Aorta (tissue), 5 donors: Measurements from ENCODE around the gene SSBP1. TPM values are rescaled to one million over a fixed set of nuclear protein-coding genes. Genes with fewer than 3 reads are reported as not detected.
A peak's percentile ranks its signal among the peaks of the same experiment; 100 is the strongest.
"Not testable (repeated sequence)": the region's sequence is repeated elsewhere in the genome, so short reads cannot be mapped to it uniquely, and the experiment has no call there.

Source experiments
- ATAC-seq: fragments of 200-7000 bp; cut with Tn5 transposase; one replicate; pipeline ENCODE4 v1.9.1; 2022; ENCODE audit warnings: moderate library complexity; ENCODE audit not compliant: low FRiP score
- DNase-seq, 2 donors: peaks; one replicate each; pipeline ENCODE4 v3.0.0-alpha.2; 2020
- H3K27ac ChIP-seq, 2 donors: one replicate each; pipeline ENCODE4 v1.5.1; 2013; ENCODE audit warnings: low read length in 2 of 2, mild to moderate bottlenecking in 2 of 2, moderate library complexity in 2 of 2, control low read depth in 1 of 2, inconsistent platforms in 1 of 2, low read depth in 1 of 2
- H3K27me3 ChIP-seq, 2 donors: one replicate each; pipeline ENCODE4 v1.6.1; 2013; ENCODE audit warnings: control low read depth in 1 of 2, low read length in 1 of 2, mild to moderate bottlenecking in 1 of 2, moderate library complexity in 1 of 2; ENCODE audit not compliant: insufficient read depth in 2 of 2, control insufficient read depth in 1 of 2
- H3K36me3 ChIP-seq, 2 donors: one replicate each; pipeline ENCODE4 v1.6.1; 2013; ENCODE audit warnings: control low read depth in 1 of 2, low read length in 1 of 2, mild to moderate bottlenecking in 1 of 2; ENCODE audit not compliant: insufficient read depth in 2 of 2, control insufficient read depth in 1 of 2
- H3K4me1 ChIP-seq, 2 donors: one replicate each; pipeline ENCODE4 v1.6.1; 2013; ENCODE audit warnings: low read length in 2 of 2, control low read depth in 1 of 2, mild to moderate bottlenecking in 1 of 2, moderate library complexity in 1 of 2; ENCODE audit not compliant: insufficient read depth in 2 of 2, control insufficient read depth in 1 of 2
- H3K4me3 ChIP-seq, 2 donors: one replicate each; pipeline ENCODE4 v1.5.1; 2013; ENCODE audit warnings: low read length in 2 of 2, control low read depth in 1 of 2, mild to moderate bottlenecking in 1 of 2
- H3K9me3 ChIP-seq: one replicate; pipeline ENCODE4 v1.6.1; 2013; ENCODE audit warnings: mild to moderate bottlenecking, low read length; ENCODE audit not compliant: control insufficient read depth
- WGBS, 2 donors: extraction: QIAGEN DNeasy Blood & Tissue Kit; methylation state at CpG; one replicate each; pipeline ENCODE4 v1.1.7; 2013; 5-methylcytosine and 5-hydroxymethylcytosine counted together
- intact Hi-C, 2 donors: fragments of 100-400 bp; cut with DNase I; formaldehyde crosslinking; loops; one replicate each; pipeline versions ENCODE4 v1.14.2 to v1.15.0; 2022
- polyA plus RNA-seq, 2 donors: library from polyadenylated mRNA; stranded (reverse); fragments of 200-250 nt; gene quantifications; one replicate each; pipeline ENCODE4 v1.2.3, GENCODE V29; 2013
- total RNA-seq, 2 donors: library from RNA; stranded (reverse); fragmentation: NEBNext Ultra II Directional; extraction: Animal tissue kit (Norgen Biotek cat#: 25700); gene quantifications; one replicate each; pipeline ENCODE4 v1.2.1, GENCODE V29; 2021
- donor health status: healthy with polysubstance abuse.
- donor health status: Bipolar disorder and iron deficiency.
- donor health status: DM: no; HTN: no; CAD: no.
- donor health status: DM: no; HTN: no; CAD: no.
- donor health status: DM: yes; HTN: yes; CAD: no.

Gene SSBP1
- total and polyA plus RNA-seq, 4 donors, result 72.1 to 162 (median 117) TPM

DNA sequence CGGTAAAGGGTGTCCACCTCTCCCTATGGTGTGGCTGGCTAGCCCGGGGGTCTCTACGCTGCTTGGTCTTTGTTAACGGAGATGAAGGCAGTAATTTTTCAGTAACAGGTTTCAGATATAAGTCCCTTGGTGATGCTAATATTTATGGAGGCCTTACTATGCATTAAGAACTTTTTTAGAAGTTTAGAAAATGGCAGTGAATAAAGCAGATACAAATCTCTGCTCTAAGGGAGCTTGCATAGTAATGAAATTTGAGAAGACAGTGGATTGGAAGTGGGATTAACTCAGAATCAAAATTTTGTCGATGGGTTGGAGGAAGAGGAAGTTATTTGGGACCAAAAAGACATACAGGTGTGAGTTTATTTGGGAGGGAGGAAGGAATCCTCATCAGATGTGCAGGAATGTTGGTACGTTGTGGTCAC is 445 bp downstream of the SSBP1 start:
- H3K27ac ChIP-seq, result peak overlapping the region; percentile 5 to 34
- WGBS, 2 donors, result 2% methylated on average over 6 of the region's 6 CpGs
- H3K27me3 ChIP-seq, result no peaks in the 10 kb centered on the region
- ATAC-seq (no peak), DNase-seq (no peak)
- H3K36me3 ChIP-seq, result peaks cover 0 to 4% of the 10 kb centered on the region in 2 donors
- intact Hi-C loops, result loop anchor here (2.0 to 10.0 kb wide), 6 partner anchors 36 to 724 kb away; partner anchors contain the start of genes AGK (in 2 of the 2), DENND11 (in 2 of the 2) and MRPS33 (in 1 of the 2)
- peaks cover 0 to 2% of the 10 kb centered on the region in 2 donors for H3K4me1 ChIP-seq
- H3K9me3 ChIP-seq, result no peaks in the 10 kb centered on the region
- H3K4me3 ChIP-seq, result peak overlapping the region; percentile 51 to 74

DNA sequence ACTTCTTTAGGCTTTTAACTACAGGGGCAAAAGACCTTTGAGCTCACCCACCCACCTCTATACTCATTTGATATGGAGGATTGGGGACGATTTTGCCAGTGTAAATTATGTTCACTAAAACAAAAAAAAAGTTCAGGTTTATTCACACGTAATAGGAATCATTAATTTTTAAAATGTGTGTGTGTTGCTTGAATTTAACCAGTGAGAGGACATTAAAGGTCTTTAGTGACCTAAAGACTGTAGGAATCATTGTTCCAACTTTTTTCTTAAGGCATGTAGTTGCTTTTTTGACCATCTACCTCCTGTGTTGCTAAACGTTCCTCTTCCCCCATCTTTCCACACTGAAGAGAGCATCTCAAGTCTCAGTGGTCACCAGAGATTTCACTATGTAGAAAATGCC is 1.1 kb downstream of the SSBP1 start:
- no peak for DNase-seq
- Histone ChIP-seq H3K36me3 (peaks cover 0 to 4% of the 10 kb centered on the region in 2 donors), H3K9me3 (no peaks in the 10 kb centered on the region), H3K27ac (no peak overlapping the region), H3K4me3 (no peak overlapping the region), H3K27me3 (no peaks in the 10 kb centered on the region), H3K4me1 (peaks cover 0 to 2% of the 10 kb centered on the region in 2 donors)
- ATAC-seq, result no peak
- intact Hi-C loops, result loop anchor here (2.0 to 10.0 kb wide), 6 partner anchors 36 to 724 kb away; partner anchors contain the start of genes AGK (in 2 of the 2), DENND11 (in 2 of the 2) and MRPS33 (in 1 of the 2)
- 63 to 65% methylated on average over 3 of the region's 3 CpGs for WGBS, 2 donors

DNA sequence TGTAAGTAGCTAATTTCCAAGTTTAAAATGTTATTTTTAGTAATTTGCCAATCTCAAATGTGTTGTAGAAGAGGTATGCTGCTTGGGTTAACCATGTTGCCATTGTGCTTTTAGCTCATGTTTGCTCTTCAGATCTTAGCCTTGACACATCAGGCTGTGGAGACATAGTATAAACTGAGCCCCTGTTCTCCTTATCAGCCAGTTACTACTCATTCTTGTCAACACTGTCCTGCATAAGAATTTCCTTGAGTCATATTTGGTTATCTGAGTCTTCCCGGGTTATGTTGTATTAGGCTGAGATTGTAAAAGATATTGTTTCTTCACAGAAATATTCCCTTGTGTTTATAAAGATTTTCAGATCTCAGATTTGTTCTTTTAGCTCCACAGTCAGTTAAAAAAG is 4.1 kb downstream of the SSBP1 start:
- no peak overlapping the region for H3K4me3 ChIP-seq
- peaks cover 0 to 4% of the 10 kb centered on the region in 2 donors for H3K36me3 ChIP-seq
- no peaks in the 10 kb centered on the region for H3K9me3 ChIP-seq
- intact Hi-C loops, result no loop called here
- peaks cover 0 to 2% of the 10 kb centered on the region in 2 donors for H3K4me1 ChIP-seq
- no peaks in the 10 kb centered on the region for H3K27me3 ChIP-seq
- 24 to 33% methylated on average over 1 of the region's 1 CpG for WGBS, 2 donors
- ATAC-seq, result no peak
- no peak for DNase-seq
- no peak overlapping the region for H3K27ac ChIP-seq

DNA sequence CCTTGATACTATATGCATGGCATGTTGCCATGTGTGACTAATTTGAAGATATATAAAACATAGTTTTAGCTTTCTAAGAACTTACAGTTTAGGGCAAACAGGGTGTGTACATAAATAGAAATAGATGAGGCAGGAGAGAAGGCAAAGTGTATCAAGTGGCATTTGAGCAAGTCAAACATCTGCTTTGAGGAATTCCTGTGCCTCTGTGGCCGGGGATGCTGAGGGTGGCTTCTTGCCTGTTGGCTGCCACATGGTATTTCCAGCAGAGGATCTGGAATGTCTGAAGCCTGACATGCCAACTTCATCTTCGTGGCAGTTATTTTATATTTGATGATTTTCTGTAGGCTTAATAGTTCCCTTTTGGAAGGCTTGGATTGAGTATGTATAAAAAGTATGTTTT is 6.0 kb downstream of the SSBP1 start:
- ATAC-seq, result no peak
- intact Hi-C loops, result no loop called here
- no peak overlapping the region for H3K4me3 ChIP-seq
- H3K27me3 ChIP-seq, result no peaks in the 10 kb centered on the region
- H3K36me3 ChIP-seq, result peaks cover 0 to 4% of the 10 kb centered on the region in 2 donors
- H3K27ac ChIP-seq, result no peak overlapping the region
- DNase-seq, result no peak
- 75 to 82% methylated on average over 2 of the region's 2 CpGs for WGBS, 2 donors
- no peaks in the 10 kb centered on the region for H3K9me3 ChIP-seq
- H3K4me1 ChIP-seq, result peaks cover 0 to 2% of the 10 kb centered on the region in 2 donors

DNA sequence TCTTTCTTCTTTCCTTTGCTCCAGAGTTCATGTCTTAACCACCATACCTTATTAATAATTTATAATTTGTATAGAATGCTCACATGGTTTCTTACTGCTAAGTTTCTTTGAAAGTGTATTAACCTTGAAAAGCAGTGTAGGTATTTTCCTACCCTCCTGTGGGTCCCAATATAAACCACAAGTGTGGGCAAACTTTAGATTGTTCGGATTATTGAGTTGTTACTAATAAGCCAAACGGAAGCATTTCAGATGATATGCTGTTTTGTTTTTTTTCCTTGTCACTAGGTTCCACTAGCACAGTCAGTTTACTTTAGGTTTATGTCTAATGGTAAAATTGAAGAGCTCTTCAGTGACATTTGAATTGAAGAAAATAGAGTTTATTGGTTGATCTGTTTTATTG is 10.2 kb downstream of the SSBP1 start:
- H3K4me1 ChIP-seq, result peaks cover 0 to 1% of the 10 kb centered on the region in 2 donors
- ATAC-seq (no peak), DNase-seq (no peak)
- H3K27ac ChIP-seq, result no peak overlapping the region
- H3K27me3 ChIP-seq, result no peaks in the 10 kb centered on the region
- no peak overlapping the region for H3K4me3 ChIP-seq
- intact Hi-C loops, result no loop called here
- peaks cover 7% of the 10 kb centered on the region for H3K9me3 ChIP-seq
- H3K36me3 ChIP-seq, result peaks cover 3 to 6% of the 10 kb centered on the region in 2 donors
- WGBS, 2 donors, result 91 to 94% methylated on average over 2 of the region's 2 CpGs

DNA sequence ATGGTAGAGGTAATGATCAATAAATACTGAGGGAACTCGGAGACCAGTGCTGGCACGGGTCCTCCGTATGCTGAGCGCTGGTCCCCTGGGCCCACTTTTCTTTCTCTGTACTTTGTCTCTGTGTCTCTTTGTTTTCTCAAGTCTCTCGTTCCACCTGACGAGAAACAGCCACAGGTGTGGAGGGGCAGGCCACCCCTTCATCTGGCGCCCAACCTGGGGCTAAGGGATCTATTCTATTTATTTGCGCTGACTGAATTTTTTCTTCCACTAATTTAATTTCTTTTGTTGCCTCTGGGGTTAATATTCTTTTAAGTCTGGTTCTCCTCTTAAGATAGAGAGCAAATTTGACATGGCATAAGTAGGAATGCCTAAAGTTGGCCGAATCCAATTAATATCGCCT is 13.7 kb downstream of the SSBP1 start:
- H3K27ac ChIP-seq, H3K9me3 ChIP-seq, DNase-seq, ATAC-seq, H3K36me3 ChIP-seq, intact Hi-C loops, H3K27me3 ChIP-seq, H3K4me3 ChIP-seq, H3K4me1 ChIP-seq: not testable (repeated sequence)
- WGBS, 2 donors, result 98 to 99% methylated on average over 10 of the region's 10 CpGs

DNA sequence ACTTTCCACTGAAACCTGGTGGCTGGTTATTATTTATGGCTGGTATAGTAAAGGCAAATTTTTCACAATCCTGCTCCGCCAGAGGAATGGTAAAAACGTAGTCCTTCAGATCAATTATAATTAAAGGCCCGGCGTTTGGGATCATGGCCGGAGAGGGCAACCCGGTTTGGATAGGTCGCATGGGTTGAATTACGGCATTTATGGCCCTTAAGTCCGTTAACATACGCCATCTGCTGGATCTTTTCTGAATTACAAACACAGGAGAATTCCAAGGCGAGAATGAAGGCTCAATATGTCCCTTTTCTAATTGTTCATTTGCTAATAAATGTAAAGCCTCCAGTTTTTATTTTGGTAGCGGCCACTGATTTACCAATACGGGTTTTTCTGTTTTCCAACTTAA is 14.5 kb downstream of the SSBP1 start:
- no peak for DNase-seq
- no peaks in the 10 kb centered on the region for H3K27me3 ChIP-seq
- no peak overlapping the region for H3K4me3 ChIP-seq
- no peak for ATAC-seq
- H3K9me3 ChIP-seq, result peaks cover 7% of the 10 kb centered on the region
- H3K36me3 ChIP-seq, result peaks cover 6 to 12% of the 10 kb centered on the region in 2 donors
- no peak overlapping the region for H3K27ac ChIP-seq
- H3K4me1 ChIP-seq, result peaks cover 0 to 1% of the 10 kb centered on the region in 2 donors
- intact Hi-C loops, result no loop called here
- 96 to 97% methylated on average over 13 of the region's 13 CpGs for WGBS, 2 donors

DNA sequence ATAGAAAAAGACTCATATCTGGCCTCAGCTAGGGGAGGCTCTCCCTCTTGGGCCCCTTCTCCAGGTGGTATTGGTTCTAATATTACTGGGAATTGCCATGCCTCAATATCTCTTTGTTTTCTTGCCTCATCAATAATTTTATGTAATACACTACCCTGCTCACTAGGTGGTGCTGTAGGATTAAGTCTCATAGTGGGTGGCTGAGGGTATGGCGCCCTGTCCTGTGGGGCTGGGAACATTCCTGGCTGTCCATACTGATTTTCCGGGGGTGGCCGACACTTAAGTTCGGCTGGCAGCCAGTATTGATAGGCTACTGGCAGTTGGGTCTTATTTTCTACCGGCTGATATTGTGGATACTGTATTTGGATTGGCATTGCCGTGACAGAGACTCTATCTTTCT is 16.8 kb downstream of the SSBP1 start:
- Histone ChIP-seq H3K4me3 (no peak overlapping the region), H3K4me1 (no peaks in the 10 kb centered on the region), H3K36me3 (peaks cover 3 to 13% of the 10 kb centered on the region in 2 donors), H3K9me3 (peaks cover 7% of the 10 kb centered on the region), H3K27ac (no peak overlapping the region), H3K27me3 (no peaks in the 10 kb centered on the region)
- intact Hi-C loops, result no loop called here
- 76 to 84% methylated on average over 6 of the region's 6 CpGs for WGBS, 2 donors
- ATAC-seq (no peak), DNase-seq (no peak)

DNA sequence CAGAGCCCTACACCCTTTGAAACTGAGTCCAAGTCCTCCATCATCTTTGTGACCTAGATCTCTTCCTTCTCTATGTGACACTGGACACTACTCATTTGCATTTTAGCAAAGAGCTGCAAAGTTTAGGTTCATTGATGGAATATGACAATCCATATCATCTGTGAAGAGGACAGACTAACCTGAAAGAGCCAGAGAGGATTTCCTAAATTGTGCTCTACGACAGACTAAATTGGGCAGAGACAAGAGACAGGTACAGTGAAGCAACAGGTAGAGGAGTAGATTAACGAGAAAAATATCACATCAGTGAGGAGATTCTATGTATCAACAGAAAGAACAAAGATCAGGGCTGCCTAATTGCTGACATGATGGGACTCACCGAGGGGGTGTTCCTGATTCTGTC is 25.6 kb downstream of the SSBP1 start, which contains the start of gene TAS2R3:
TSS of gene TAS2R3 (plus strand) at position 301 of the 400 bp plus-strand sequence. CDS start at position 363, 62 bp downstream.
- 97 to 98% methylated on average over 3 of the region's 3 CpGs for WGBS, 2 donors
- ATAC-seq, result no peak

More for the DNA sequence above, 25.6 kb downstream of the SSBP1 start, which contains the start of gene TAS2R3:
- no peaks in the 10 kb centered on the region for H3K27me3 ChIP-seq
- H3K36me3 ChIP-seq, result peaks cover 9 to 12% of the 10 kb centered on the region in 2 donors
- H3K4me3 ChIP-seq, result no peak within 1 kb of the TSS
- intact Hi-C loops, result no loop called here
- no peak for DNase-seq
- H3K4me1 ChIP-seq, result no peaks in the 10 kb centered on the region
- H3K9me3 ChIP-seq, result no peaks in the 10 kb centered on the region
- no peak within 1 kb of the TSS for H3K27ac ChIP-seq
